Astrocyte of the spinal cord (primary cell): Measurements from ENCODE around the gene IQCK.

Experiments used
- DNase-seq: peaks from one replicate; pipeline ENCODE4 v3.0.0; 2011; ENCODE audit warnings: low read depth, low spot score
- H3K4me3 ChIP-seq: 2 replicates; pipeline ENCODE4 v1.5.1; 2011; ENCODE audit warnings: low read depth, mild to moderate bottlenecking, low read length, moderate library complexity
- CTCF ChIP-seq: IDR thresholded peaks from 2 replicates; pipeline ENCODE4 v1.5.1; 2012; ENCODE audit warnings: low read depth, mild to moderate bottlenecking, low read length, inconsistent platforms
- in situ Hi-C: cut with HindIII; loops from 2 replicates; pipeline ENCODE4 v1.10.0; 2017; ENCODE audit warnings: low sequenced_read_pairs

IQCK gene

GRCh38 chr16:19698480-19699465 is 19.3 kb upstream of the IQCK start:
- no peak for TF ChIP-seq CTCF
- in situ Hi-C loops = no loop called here
- DNase-seq = no peak
- H3K4me3 ChIP-seq = no peak overlapping the region

GRCh38 chr16:19699472-19699871 is 18.6 kb upstream of the IQCK start:
- H3K4me3 ChIP-seq = no peak overlapping the region
- no peak for TF ChIP-seq CTCF
- DNase-seq = no peak
- in situ Hi-C loops = no loop called here

- H3K4me3 ChIP-seq = no peak overlapping the region
- TF ChIP-seq CTCF = no peak
- in situ Hi-C loops = no loop called here
- DNase-seq = peak; percentile 72
Measured at GRCh38 chr16:19700319-19700781, 17.7 kb upstream of the IQCK start.

- in situ Hi-C loops = no loop called here
- peak; percentile 34 for DNase-seq
- no peak for TF ChIP-seq CTCF
- H3K4me3 ChIP-seq = no peak overlapping the region
Measured at GRCh38 chr16:19701091-19701490, 17.0 kb upstream of the IQCK start.

GRCh38 chr16:19703172-19703889 is 14.7 kb upstream of the IQCK start:
- in situ Hi-C loops = no loop called here
- DNase-seq = no peak
- no peak overlapping the region for H3K4me3 ChIP-seq
- TF ChIP-seq CTCF = no peak

- no peak for TF ChIP-seq CTCF
- in situ Hi-C loops = no loop called here
- H3K4me3 ChIP-seq = no peak overlapping the region
- DNase-seq = peak; percentile 43
Measured at GRCh38 chr16:19704321-19705145, 13.5 kb upstream of the IQCK start.
